RKO (cell line): ENCODE measurements around the gene SBF1.
"Not testable (repeated sequence)": the region's sequence is repeated elsewhere in the genome, so short reads cannot be mapped to it uniquely, and the experiment has no call there.

Source experiments
- DNase-seq: peaks from one replicate; pipeline ENCODE4 v3.0.0-alpha.2; 2016; ENCODE audit warnings: low spot score

The SBF1 gene

DNA sequence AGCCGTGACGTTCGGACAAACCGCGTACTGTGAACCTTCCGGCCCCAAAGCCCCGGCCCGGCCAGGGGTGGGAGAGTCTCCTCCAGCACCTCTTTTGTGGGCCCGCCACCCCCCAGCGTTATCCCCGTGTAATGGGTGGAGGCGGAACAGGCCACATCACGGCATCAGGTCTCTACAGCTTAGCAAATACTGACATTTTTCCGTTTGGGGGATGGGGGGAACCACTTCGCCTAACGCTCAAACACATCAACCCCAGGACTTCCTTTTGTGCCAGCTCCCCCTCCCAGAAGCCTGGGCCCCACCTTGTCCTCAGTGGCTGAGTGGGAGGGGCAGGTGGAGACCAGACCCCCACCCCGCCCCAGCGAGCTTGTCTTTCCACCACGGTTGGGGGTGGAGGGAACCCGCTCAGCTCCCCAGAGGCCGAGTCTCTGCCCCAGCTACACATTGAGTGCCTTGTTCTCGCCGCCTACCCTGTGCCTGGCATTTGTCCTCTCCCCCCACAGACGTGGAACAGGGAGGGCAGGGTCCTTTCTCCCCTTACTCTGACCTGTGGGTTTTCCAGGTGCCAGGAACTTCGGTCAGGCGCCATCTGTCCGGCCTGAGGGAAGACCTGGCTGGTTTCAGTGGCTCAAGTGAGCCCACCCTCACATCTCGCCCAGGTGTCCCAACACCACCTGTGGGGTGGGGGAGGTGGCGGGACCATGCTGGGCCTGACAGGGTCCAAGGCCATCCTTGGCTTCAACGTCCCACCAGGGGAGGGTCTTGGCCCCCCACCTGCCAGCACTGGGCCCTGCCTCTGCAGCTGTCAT is 29.6 kb downstream of the SBF1 start:
- no peak for DNase-seq

DNA sequence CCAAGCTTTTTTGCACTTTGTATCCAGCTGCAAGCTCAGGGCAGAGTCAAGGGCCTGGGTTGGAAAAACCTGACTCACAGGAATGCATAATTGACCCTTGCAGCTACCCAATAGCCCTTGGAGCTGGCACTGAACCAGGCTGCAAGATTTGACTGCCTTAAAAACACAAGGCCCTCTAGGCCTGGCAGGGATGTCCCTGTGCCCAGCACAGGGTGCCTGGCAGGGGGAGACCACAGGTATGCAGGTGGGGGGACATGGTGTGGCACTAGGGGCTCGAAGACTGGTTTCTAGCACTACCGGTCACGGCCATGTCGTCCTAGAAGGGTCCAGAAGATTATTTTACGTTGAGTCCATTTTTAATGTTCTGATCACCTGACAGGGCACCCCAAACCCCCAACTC is 30.2 kb downstream of the SBF1 start:
- peak; percentile 67 for DNase-seq

DNA sequence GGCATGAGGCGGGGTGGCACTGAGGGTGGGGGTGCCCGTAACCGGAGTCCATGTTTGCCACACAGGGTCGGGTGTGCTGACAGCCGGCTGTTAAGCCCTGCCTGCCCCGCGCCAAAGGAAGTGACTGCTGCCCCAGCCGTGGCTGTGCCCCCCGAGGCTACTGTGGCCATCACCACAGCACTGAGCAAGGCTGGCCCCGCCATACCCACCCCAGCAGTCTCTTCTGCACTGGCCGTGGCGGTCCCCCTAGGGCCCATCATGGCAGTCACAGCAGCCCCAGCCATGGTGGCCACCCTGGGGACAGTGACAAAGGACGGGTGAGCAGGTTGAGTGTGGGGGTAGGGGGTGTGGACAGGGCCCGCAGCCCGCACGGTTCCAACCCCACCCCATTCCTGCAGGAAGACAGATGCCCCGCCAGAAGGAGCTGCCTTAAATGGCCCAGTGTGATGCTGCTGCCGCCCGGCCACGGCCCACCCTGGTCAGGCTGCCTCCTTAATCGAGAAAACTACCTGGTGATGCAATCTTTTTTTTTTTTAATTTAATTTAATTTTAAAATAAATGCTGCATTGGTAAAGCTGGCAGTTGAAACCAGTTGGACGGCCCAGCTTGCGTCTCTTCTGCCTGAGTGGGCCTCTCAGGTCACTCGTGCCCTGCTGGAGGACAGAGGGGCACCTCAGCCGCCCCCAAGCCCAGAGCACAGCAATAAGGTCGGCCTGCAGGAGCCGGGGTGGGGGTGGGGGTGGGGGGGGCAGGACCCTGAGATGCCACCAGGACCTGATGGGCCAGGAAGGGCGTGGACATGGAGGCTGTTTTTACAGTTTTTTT is 30.8 kb downstream of the SBF1 start:
- DNase-seq = no peak

DNA sequence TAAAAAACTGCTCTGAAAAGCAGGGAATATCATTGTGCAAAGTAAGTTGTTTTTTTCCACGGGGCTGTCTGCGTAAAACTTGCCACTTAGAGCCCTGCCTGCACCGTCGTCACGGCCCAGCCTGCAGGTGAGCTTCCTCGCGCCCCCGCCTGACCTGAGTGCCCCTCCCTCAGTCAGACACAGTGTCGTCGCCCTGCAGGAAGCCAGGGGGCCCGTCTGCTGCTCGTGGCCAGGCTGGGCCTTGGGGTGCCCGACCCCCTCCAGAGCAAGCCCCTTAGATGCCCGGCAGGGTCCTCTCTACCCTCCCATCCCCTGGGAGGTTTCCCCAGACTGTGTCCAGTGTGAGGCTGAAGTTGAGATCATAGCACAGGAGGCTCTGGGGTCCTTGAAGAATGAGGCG is 31.6 kb downstream of the SBF1 start:
- no peak for DNase-seq

DNA sequence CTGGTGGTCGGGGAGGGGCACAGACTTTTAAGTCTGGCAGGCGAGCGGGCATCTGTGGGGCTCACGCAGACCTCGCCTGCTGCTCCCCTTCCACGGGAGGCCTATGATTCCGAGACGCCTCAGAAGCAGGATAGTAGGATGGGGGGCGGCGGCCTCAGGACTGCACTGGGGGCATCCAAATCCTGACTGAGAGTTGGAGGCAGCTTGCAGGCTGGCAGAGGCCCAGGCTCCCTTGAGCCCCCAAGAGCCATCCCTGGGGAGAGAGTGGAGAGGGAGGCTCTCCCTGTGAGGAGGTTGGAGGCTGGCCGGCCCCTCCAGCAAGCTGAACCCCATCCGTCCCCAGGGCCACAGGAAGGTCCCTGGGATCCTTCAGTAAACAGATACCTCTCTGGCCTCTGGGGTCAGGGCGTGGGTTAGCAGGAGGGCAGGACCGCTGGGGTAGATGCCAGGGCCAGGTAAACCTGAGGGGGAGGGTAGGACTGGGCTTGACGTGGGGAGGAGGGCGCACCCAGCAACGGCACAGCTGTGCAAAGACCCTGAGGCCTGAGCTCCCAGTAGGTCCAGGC is 33.3 kb downstream of the SBF1 start:
- DNase-seq = no peak

DNA sequence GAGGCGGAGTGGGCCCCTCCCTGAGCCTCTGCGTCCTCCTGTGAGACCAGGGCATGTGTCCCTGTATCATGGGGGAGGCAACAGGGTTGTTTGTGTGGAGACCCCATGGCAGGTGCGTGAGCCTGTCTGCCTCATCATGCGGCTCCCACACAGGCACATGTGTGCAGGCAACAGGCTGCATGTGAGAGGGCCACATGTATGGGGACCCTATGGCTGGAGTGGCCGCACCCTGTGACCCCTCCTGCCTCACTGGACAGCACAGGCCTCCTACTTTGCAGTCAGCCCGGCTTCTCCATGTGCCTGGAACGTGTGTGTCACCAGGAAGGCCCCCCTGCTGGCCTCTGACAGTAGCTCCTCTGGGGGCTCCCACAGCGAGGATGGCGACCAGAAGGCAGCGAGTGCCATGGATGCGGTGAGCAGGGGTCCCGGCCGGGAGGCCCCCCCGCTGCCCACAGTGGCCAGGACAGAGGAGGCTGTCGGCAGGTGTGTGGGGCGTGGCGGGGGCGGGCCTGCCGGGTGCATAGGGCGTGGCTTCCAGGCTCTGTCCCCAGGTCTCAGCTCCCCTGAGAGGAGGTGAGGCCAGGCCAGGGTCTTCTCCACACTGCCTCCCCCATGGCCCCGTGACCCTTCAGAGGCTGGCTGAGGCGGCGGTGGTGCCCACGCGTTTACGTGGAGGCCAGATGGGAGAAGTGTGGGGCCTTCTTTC is 34.1 kb downstream of the SBF1 start:
- DNase-seq = no peak

DNA sequence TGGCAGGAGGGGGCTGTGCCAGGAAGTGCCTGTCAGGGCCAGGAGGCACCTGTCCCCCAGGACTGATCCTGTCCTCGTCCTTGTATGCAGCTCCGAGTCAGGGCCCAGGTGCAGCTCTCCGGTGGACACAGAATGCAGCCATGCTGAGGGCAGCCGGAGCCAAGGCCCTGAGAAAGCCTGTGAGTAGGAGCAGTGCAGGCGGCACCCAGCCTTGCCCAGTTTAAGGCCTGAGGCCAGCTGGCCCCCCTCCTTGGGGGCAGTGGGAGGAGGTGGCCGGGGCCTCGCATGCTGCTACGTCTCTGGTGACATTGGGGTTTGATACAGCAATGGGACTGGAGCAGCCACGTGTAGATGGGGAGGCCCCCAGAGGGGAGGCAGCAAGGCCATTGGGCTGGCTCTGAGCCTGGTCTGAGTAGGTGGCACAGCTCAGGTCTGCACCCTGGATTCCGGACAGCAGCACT is 34.9 kb downstream of the SBF1 start:
- no peak for DNase-seq

DNA sequence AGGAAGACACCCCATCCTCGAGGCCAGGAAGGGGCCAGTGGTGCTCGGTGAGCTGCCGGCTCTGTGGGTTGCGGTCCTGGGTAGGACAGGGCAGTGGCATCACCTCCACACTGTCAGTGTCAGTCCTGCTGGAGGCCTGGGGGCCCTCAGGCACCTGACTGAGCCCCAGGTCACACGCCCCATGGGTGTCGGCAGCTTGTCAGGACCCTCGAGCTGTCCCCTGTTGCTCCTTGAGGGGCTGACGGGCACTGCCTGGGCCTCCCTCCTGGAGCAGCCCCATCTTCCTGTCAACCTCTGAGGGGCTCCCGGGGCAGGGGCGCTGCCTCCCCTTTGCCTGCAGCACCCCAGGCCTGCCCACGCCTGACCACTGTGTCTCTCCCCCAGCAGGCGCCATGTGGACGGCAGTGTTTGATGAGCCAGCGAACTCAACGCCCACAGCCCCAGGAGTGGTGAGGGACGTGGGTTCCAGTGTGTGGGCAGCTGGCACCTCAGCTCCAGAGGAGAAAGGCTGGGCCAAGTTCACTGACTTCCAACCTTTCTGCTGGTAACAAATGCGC is 35.4 kb downstream of the SBF1 start:
- no peak for DNase-seq

DNA sequence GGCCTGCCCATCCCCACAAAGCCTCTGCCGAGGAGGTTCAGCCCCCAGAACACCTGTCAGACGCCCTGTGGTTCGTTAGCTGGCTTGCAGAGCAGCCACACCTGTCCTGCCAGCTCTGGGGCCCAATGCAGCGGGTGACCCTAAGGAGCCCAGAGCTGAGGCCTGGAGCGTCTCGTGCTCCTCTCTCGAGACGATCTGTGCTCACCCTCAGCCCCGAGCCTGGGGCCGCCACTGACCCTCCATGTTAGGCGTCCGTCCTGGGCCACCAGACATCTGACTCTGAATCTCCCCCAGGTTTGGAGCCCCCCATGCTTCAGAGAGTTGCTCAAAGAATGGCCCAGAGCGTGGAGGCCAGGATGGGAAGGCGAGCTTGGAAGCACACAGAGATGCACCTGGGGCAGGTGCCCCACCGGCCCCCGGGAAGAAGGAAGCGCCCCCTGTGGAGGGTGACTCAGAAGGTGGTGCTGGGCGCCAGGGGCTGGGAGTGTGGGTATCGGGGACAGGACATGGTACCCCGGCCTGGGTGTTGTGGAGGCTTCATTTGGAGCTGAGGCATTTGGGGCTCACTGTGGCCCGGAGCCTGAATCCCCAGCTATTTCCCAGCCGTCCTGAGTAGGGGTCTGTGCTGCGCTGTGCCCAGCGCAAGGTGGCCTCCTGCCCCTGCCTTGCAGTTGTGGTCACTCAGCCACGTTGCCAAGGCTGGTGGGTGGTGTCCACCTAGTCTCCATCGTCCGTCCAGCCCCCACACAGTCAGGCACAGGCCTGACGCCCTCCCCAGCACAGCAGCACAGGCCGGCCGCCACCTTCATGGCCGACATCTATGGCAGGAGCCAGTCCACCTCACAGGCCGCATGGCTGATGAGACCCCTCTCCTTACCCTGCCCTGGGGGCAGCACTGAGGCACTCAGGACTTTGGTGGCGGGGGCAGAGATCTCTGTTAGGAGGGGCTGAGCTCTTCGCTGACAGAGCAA is 36.2 kb downstream of the SBF1 start:
- DNase-seq = no peak

DNA sequence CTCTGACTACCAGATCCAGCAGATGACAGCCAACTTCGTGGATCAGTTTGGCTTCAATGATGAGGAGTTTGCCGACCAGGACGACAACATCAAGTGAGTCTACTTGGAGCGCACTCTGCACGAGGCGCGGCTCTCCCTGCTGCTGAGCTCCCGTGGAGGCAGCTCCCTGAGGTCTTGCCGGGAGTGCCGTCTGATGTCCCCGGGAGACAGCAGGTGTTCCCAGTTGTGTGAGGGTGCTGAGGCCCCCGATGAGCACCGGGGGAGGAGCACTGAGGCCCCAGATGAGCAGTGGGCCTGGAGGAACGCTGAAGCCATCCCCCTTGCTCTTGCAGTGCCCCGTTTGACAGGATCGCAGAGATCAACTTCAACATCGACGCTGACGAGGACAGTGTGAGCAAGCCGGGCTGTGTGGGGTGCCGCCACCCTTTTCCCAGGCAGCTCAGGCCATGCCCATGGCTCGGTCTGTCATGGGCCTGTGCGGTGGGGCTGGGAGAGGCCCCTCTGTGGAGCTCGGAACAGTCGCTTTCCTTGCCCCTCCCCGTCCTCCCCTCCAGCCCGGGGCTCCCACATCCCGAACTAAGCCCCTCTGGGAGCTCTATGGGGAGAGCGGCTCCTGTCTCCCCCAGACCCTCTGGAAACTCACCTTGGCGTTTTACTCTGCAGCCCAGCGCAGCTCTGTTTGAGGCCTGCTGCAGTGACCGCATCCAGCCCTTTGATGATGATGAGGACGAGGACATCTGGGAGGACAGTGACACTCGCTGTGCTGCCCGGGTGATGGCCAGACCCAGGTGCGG is 37.1 kb downstream of the SBF1 start:
- DNase-seq = no peak

DNA sequence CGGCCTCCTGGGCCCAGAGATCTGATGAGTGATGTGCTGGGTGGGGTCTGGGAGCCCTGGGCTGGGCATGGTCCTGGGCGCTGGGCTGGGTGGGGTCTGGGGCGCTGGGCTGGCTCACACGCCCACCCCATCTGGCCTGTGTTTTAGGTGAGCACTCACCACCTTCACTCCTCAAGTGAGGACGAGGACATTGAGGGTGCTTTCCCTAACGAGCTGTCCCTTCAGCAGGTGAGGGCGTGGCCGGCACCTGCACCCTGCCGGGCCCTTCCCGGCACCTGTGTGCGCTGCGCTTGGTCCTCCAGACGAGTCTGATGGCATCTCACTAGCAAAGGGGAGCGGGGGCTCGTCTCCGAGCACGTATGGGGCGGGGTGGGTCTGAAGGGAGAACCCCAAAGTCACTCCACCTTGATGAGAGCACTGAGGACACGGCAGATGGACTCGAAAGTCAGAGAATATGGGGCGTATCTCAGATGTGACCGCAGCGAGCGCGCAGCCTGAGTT is 37.9 kb downstream of the SBF1 start:
- DNase-seq = no peak

DNA sequence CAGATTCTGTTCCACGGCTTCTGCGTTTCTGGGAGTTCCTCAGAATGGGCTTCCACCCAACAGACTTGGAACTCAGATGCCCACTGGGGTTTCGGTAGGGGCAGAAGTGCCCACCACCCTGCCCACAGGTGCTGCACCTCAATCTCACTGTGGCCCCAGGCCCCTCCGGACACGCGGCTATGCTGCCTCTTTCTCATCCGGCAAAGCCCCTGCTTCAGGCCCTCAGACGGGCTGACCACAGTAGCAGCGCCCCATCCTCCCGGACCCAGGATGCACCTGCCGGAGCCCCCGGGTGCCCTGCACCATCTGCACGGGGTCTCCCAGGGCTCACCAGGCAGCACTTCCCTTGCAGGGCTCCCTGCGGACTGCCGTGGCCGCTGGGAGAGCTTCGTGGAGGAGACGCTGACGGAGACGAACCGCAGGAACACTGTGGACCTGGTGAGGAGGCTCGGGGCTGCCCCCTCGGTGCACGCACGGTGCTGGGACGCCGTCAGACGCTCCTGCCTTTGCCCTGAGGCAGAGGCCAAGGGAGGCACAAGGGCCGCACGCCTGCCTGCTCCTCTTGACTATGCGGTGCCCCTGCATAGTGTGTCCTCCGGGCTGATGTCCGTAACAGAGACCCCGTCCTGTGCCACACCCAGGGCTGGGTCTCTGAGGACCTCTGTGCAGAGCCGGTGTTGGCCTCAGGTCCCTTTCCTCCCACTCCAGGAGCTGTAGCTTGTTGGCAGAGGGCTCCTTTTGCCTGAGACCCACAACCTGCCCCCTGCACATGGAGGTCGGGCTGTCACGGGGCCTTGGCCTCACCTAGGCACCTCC is 38.6 kb downstream of the SBF1 start:
- no peak for DNase-seq

DNA sequence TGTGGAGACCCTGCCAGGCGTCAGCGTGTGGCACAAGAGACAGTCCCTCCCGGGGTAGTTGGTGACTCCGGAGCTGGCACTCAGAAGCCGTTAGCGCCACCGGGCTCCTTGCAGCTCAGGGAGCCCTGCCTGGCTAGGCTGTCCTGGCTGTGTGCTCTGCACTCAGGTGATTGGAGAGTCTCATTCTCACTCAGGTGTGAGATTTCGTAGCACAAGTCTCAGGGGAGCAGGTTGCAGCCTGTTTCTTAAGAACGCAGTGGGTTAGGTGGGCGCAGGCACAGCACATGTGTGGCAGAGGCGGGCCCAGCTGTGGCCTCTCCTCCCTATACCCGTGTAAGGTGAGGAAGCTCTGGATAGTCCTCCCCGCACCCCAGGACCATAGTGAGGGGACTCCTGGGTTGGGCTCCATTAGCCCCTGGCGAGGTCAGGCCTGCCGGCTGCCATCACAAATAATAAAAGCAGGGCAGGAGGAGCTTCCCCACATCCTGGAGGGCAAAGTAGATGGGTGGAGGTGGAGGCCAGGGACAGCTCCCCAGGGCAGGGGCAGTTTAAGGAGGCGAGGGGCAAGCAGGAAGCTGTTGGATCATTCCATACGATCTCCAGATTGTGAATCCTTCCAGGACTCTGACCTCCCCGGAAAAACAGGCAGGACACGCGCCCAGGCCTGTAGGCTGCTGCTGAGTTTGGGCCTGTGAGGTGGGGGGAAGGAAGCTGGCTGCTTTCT is 39.4 kb downstream of the SBF1 start:
- no peak for DNase-seq

DNA sequence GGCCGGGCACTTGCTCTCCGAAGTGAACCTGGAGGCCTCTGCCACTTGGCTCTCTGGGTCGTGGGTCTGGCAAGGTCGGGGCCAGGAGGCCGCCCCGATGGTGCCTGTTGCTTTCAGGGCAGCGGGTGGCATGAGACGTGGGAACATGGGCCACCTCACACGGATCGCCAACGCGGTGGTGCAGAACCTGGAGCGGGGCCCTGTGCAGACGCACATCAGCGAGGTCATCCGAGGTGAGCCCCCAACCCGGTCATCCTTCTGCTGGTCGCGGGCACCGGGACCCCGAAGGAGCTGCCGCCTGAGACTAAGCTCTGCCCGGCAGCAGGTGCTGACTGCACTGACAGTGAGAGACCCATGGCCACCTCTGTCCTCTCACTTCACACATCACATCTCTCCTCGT is 40.0 kb downstream of the SBF1 start:
- DNase-seq = no peak

DNA sequence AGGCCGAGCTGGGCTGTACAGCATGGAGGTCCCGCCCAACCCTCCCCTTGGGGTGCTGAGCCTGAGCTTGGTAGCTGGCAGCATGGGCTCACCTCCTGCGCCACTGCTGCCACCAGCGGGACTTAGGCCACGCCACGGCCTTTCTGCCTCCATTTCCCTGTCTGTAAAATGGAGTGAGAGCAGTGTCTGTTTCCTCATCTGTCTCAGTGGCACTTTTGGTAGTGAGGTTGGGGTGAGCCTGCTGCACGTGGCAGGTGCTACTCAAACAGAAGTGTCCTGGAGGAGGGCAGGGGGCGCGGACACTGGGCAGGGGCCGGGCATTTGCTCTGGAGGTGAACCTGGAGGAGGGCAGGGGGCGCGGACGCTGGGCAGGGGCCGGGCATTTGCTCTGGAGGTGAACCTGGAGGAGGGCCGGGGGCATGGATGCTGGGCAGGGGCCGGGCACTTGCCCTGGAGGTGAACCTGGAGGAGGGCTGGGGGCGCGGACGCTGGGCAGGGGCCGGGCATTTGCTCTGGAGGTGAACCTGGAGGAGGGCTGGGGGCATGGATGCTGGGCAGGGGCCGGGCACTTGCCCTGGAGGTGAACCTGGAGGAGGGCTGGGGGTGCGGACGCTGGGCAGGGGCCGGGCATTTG is 41.8 kb downstream of the SBF1 start:
- DNase-seq = not testable (repeated sequence)

DNA sequence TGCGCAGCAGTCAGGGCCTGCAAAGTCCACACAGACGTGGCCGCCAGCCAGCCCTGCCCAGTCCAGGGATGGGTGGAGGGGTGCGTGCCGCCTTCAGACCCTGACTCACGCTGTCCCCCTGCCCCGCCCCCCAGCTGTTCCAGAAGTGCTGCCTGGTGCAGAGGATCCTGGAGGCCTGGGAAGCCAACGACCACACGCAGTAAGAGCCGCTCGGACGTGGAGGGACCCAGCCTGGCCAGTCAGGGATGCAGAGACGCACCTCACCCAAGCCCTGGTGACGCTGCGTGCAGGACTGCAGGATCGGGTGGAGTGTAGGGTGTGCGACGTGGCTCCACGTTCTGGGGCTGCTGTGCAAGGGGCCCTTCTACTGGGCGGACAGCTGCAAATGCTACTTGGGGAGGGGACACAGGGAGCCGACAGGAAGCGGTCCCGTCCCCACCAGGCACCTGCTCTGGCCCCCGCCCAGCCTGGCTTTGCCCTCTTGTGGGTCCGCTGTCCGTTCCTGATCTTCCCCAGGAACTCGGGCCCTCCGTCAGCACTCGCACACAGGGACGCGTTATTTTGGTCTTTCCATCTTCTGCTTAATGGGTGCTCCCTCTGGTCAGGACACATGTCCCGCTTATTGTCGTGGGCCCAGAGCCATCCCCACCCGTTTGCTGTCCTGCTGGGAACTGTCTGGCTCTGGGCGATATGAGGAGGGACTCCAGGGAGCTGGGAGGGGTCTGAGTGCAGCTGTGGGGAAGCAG is 42.5 kb downstream of the SBF1 start:
- no peak for DNase-seq
